Hepatocyte (in vitro differentiated cells): ENCODE measurements around the gene PRDM15.

ENCODE experiments used
- EZH2 ChIP-seq: fragments of 200-600 bp; sonication (generic); IDR thresholded peaks from 2 replicates; pipeline ENCODE4 v1.6.1; 2016; ENCODE audit warnings: antibody characterized with exemption, mild to moderate bottlenecking, borderline replicate concordance
- EZH2phosphoT487 ChIP-seq: fragments of 200-600 bp; sonication (generic); IDR thresholded peaks from one replicate; pipeline ENCODE4 v1.6.1; 2018; ENCODE audit warnings: antibody characterized with exemption, mild to moderate bottlenecking, low read depth, moderate library complexity; ENCODE audit not compliant: unreplicated experiment, severe bottlenecking
- TF ChIP-seq, protein P1 (sequence below): fragments of 200-600 bp; sonication (generic); IDR thresholded peaks from 2 replicates; pipeline ENCODE4 v1.5.1; 2016; ENCODE audit warnings: antibody characterized with exemption, mild to moderate bottlenecking; ENCODE audit not compliant: poor library complexity

DNA sequence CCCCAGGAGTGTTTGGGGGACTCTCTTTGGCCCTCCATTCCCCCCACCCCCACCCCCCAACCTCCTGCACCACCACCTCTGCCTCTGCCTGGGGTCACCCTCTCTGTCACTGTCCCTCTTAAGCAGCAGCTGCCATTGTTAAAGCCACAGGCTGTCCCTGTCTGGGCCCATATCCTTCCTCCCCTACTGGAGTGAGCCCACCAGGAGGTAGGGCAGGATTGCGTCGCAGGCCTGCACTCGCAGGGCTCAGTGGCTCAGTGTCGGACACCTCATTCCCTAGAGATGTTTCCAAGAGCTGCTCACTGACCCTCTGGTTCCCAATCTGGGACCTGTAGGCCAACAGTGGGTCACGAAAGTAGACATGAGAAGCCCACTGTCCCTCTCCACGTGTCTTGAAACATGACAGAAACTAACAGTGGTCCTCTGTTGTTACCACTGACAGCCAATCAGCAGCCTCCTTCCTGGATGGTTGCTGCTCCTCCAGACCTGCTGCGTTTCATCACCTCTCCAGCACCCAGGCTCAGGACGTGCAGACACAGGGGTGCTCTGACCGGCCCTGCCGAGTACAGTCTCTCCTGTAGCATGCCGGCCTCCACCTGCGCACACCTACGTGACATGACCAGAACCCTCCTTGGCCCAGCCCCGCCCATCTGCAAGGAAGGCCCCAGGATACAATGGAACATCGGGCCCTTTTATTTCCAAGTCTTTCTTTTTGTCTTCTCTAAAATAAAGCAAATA is 7.7 kb downstream of the PRDM15 start:
- TF ChIP-seq, protein P1, sequence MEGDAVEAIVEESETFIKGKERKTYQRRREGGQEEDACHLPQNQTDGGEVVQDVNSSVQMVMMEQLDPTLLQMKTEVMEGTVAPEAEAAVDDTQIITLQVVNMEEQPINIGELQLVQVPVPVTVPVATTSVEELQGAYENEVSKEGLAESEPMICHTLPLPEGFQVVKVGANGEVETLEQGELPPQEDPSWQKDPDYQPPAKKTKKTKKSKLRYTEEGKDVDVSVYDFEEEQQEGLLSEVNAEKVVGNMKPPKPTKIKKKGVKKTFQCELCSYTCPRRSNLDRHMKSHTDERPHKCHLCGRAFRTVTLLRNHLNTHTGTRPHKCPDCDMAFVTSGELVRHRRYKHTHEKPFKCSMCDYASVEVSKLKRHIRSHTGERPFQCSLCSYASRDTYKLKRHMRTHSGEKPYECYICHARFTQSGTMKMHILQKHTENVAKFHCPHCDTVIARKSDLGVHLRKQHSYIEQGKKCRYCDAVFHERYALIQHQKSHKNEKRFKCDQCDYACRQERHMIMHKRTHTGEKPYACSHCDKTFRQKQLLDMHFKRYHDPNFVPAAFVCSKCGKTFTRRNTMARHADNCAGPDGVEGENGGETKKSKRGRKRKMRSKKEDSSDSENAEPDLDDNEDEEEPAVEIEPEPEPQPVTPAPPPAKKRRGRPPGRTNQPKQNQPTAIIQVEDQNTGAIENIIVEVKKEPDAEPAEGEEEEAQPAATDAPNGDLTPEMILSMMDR = no peak
- TF ChIP-seq EZH2 = no peak
- no peak for TF ChIP-seq EZH2phosphoT487
